ENCODE data around the gene NTM. TPM values are rescaled to one million over a fixed set of nuclear protein-coding genes. Genes with fewer than 3 reads are reported as not detected.
A peak's percentile ranks its signal among the peaks of the same experiment; 100 is the strongest.

NTM gene
- total RNA-seq, 6 donors from 2014 or later, result 4.1 to 151 (median 115) TPM

DNA sequence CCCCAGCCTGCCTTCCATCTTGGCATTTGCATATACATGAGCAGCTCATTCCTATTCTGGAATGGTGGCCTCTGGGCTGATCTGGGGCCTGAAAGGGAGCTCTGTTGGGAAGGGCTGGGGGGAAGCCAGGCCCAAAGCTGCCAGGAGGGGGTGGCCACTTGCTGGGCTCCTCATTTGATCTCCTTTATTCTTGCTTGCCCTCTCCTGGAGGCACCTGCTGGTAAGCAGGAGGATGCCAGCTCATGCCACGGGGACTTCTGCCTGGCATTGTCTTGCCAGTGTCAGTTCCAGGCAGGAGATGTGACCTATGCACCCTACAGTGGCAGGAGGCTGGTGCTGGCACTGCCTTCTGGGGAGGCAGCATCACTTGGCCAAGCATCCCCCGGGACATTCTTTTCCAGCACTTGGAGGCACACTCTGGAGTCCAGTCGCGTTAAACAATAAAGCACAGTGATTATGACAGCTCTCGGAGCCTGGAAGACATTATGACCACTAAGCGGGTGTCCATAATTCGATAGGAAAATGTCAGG, 128.3 kb downstream of the NTM start:
- H3K36me3 ChIP-seq, result no peaks in the 10 kb centered on the region
- DNase-seq, result no peak
- no peak for ATAC-seq (ENCODE audit: low FRiP score in 2 of 2)
- no peak overlapping the region for H3K27ac ChIP-seq
- H3K4me1 ChIP-seq, result no peaks in the 10 kb centered on the region
- TF ChIP-seq, protein P1, sequence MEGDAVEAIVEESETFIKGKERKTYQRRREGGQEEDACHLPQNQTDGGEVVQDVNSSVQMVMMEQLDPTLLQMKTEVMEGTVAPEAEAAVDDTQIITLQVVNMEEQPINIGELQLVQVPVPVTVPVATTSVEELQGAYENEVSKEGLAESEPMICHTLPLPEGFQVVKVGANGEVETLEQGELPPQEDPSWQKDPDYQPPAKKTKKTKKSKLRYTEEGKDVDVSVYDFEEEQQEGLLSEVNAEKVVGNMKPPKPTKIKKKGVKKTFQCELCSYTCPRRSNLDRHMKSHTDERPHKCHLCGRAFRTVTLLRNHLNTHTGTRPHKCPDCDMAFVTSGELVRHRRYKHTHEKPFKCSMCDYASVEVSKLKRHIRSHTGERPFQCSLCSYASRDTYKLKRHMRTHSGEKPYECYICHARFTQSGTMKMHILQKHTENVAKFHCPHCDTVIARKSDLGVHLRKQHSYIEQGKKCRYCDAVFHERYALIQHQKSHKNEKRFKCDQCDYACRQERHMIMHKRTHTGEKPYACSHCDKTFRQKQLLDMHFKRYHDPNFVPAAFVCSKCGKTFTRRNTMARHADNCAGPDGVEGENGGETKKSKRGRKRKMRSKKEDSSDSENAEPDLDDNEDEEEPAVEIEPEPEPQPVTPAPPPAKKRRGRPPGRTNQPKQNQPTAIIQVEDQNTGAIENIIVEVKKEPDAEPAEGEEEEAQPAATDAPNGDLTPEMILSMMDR (IDR thresholded peaks at IDR 0.05), result no peak
- no peak for TF ChIP-seq POLR2AphosphoS5 (IDR thresholded peaks at IDR 0.05)
- no peak for TF ChIP-seq POLR2A (IDR thresholded peaks at IDR 0.05)
- TF ChIP-seq EP300 (IDR thresholded peaks at IDR 0.05), result no peak
- no peak overlapping the region for H3K4me3 ChIP-seq
- H3K27me3 ChIP-seq, result no peaks in the 10 kb centered on the region
- WGBS, 2 donors, result 70 to 75% methylated on average over 7 of the region's 7 CpGs
- no peaks in the 10 kb centered on the region for H3K9me3 ChIP-seq

DNA sequence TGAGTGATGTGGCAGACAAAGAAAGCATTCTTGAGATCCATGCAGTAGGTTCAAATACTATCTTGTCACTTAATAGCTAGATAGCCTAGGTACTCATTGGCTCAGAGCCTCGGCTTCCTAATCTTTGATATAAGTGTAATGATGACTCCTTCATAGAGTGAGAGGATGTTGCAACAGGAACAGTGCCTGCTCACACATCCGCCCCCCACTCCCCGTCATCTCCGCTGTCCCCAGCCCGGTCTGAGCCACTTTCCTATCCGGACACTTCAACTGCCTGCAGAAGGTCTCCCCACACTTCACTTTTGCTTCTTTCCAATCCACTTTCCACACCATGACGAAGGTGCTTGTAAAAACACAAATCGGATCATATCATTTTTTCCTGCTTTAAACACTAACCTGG, 128.8 kb downstream of the NTM start:
- 73 to 77% methylated on average over 8 of the region's 8 CpGs for WGBS, 2 donors
- DNase-seq (no peak), ATAC-seq (ENCODE audit: low FRiP score in 2 of 2) (no peak)
- Histone ChIP-seq H3K4me3 (no peak overlapping the region), H3K27me3 (no peaks in the 10 kb centered on the region), H3K9me3 (no peaks in the 10 kb centered on the region), H3K4me1 (no peaks in the 10 kb centered on the region), H3K27ac (no peak overlapping the region), H3K36me3 (no peaks in the 10 kb centered on the region)
- no peak for TF ChIP-seq POLR2A (IDR thresholded peaks at IDR 0.05)
- no peak for TF ChIP-seq POLR2AphosphoS5 (IDR thresholded peaks at IDR 0.05)
- TF ChIP-seq, protein P1 (IDR thresholded peaks at IDR 0.05), result no peak
- no peak for TF ChIP-seq EP300 (IDR thresholded peaks at IDR 0.05)

DNA sequence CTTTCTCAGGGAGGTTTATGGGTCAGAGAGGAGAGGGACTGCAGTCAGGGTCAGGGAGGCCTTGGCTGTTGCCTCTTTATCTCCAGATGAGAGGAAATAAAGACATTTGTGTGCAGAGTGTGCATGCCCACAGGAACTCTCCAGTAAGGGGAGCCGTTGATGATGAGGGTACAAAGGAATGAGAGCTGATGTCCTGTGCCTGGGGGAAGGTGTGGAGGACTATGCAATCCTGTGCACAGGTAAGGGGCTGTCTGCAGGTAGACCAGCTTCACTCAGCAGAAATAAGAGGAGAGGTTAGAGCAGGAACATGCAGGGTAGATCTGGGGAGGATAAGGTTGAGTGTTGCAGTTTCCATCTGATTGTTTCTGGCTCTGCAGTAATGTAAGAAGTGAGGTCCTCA, 132.6 kb downstream of the NTM start:
- TF ChIP-seq POLR2A (IDR thresholded peaks at IDR 0.05), result no peak
- no peak for TF ChIP-seq EP300 (IDR thresholded peaks at IDR 0.05)
- TF ChIP-seq, protein P1 (IDR thresholded peaks at IDR 0.05), result no peak
- no peak for TF ChIP-seq POLR2AphosphoS5 (IDR thresholded peaks at IDR 0.05)
- DNase-seq (no peak), ATAC-seq (ENCODE audit: low FRiP score in 2 of 2) (peak in 1 of 2 donors; percentile 24)
- Histone ChIP-seq H3K27me3 (no peaks in the 10 kb centered on the region), H3K4me1 (no peaks in the 10 kb centered on the region), H3K9me3 (no peaks in the 10 kb centered on the region), H3K27ac (no peak overlapping the region), H3K4me3 (no peak overlapping the region), H3K36me3 (no peaks in the 10 kb centered on the region)
- WGBS, 2 donors, result 22 to 45% methylated on average over 1 of the region's 1 CpG

DNA sequence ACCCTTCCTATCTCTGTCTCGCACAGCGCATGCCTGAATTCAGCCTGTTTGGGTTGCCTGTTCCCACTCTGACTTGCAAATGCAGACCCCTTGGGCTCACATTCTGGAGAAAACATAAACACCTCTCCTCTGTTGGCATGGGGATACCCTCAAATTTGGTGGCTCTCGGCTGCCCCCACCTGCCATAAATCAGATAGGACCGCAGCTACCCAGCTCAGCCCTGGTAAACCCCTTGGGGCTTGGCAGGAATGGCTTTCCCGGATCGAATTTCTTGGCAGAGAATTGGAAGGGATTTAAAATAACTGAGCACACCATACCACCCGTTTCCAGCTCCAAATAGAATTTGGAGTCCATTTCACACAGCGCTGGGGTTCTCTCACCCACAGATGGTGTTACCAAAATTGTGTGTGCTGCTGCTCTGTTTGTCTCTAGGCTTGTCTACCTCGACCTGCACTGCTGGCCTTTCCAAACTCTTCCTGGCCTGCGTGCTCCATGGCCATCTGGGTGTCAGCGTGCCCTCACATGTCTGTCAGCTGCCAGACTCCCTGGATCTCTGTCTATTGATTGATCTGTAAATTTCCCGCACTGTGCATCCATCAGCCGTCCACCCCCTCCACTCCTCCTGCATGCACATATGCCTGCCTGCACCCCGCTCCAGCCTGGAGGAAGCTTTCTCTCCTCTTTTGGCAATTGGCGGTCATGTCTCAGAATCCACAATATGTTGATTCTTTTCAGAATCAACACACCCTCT, 134.0 kb downstream of the NTM start:
- Histone ChIP-seq H3K9me3 (no peaks in the 10 kb centered on the region), H3K4me3 (no peak overlapping the region), H3K27ac (no peak overlapping the region), H3K36me3 (no peaks in the 10 kb centered on the region), H3K27me3 (no peaks in the 10 kb centered on the region), H3K4me1 (no peaks in the 10 kb centered on the region)
- no peak for DNase-seq
- 46 to 47% methylated on average over 12 to 15 of the region's 15 CpGs for WGBS, 2 donors
- peak in 1 of 2 donors; percentile 42 for ATAC-seq (ENCODE audit: low FRiP score in 2 of 2)
- TF ChIP-seq POLR2A (IDR thresholded peaks at IDR 0.05) (no peak), POLR2AphosphoS5 (IDR thresholded peaks at IDR 0.05) (no peak), EP300 (IDR thresholded peaks at IDR 0.05) (no peak)
- TF ChIP-seq, protein P1 (IDR thresholded peaks at IDR 0.05), result no peak

DNA sequence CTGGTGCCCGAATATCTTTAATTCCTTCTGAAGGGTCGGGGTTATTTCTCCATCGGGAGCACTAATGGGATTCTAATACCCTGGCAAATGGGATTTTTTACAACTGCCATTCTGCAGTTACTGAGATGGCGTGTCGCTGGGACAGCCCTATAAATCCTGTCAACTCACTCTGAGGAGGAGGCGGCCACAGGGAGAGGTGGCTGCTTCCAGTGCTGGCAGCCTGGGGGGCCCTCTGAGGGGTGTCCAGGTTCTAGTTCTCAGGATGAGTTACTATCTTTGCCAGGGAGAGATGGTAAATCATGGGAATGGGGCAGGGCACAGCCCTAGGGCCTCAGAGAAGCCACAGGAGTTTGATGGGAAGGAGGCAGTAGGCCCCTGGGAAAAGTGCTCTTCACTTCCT, 135.9 kb downstream of the NTM start:
- no peak for DNase-seq
- TF ChIP-seq POLR2AphosphoS5 (IDR thresholded peaks at IDR 0.05) (no peak), EP300 (IDR thresholded peaks at IDR 0.05) (no peak), POLR2A (IDR thresholded peaks at IDR 0.05) (no peak)
- TF ChIP-seq, protein P1 (IDR thresholded peaks at IDR 0.05), result no peak
- no peaks in the 10 kb centered on the region for H3K36me3 ChIP-seq
- no peaks in the 10 kb centered on the region for H3K4me1 ChIP-seq
- no peaks in the 10 kb centered on the region for H3K27me3 ChIP-seq
- no peaks in the 10 kb centered on the region for H3K9me3 ChIP-seq
- H3K4me3 ChIP-seq, result no peak overlapping the region
- ATAC-seq (ENCODE audit: low FRiP score in 2 of 2), result no peak
- 85 to 92% methylated on average over 6 of the region's 6 CpGs for WGBS, 2 donors
- H3K27ac ChIP-seq, result no peak overlapping the region
